Activated T-cell treated with anti-CD3 and anti-CD28 coated beads for 4 hours (primary cell): Measurements from ENCODE around the gene ZNF571.

ENCODE experiments used
- DNase-seq: peaks from one replicate; pipeline ENCODE4 v3.0.0-alpha.2; 2020

ZNF571 gene

GRCh38 chr19:37594304-37594981 lies at the start of gene ZNF571, which contains the start of gene ZNF540:
Gene ZNF571 (minus strand): TSS chr19:37594792. CDS start chr19:37586676, 8,116 bp downstream.
Gene ZNF540 (plus strand): TSS chr19:37594876. CDS start chr19:37598448, 3,572 bp downstream.
- peak; percentile 88 for DNase-seq

- DNase-seq, result no peak
Measured at GRCh38 chr19:37635076-37636056, 40.8 kb upstream of the ZNF571 start.

- DNase-seq, result peak; percentile 29
Measured at GRCh38 chr19:37594982-37595382, 390 bp upstream of the ZNF571 start.

- DNase-seq, result no peak
Measured at GRCh38 chr19:37593996-37594303, 642 bp downstream of the ZNF571 start.

GRCh38 chr19:37583340-37583739 lies 11.3 kb downstream of the ZNF571 start:
- no peak for DNase-seq

- DNase-seq, result no peak
Measured at GRCh38 chr19:37572203-37572602, 22.4 kb downstream of the ZNF571 start.

GRCh38 chr19:37565370-37565669 lies 29.3 kb downstream of the ZNF571 start:
- no peak for DNase-seq

GRCh38 chr19:37564624-37565369 lies 29.8 kb downstream of the ZNF571 start:
- no peak for DNase-seq

GRCh38 chr19:37563518-37563917 lies 31.1 kb downstream of the ZNF571 start:
- DNase-seq, result no peak

GRCh38 chr19:37551129-37551993 lies 43.2 kb downstream of the ZNF571 start:
- peak; percentile 17 for DNase-seq

- no peak for DNase-seq
Measured at GRCh38 chr19:37537391-37537947, 57.1 kb downstream of the ZNF571 start.

GRCh38 chr19:37519890-37520289 lies 74.7 kb downstream of the ZNF571 start:
- DNase-seq, result no peak
